HG03159 (cell line): Measurements from ENCODE around the gene GPD2.
"Not testable (repeated sequence)": the region's sequence is repeated elsewhere in the genome, so short reads cannot be mapped to it uniquely, and the experiment has no call there.

Source experiments
- ATAC-seq: cut with Tn5 transposase; IDR thresholded peaks from one replicate; pipeline ENCODE4 v1.9.1; 2021; ENCODE audit warnings: mild to moderate bottlenecking, moderate library complexity; ENCODE audit not compliant: unreplicated experiment

The GPD2 gene

DNA sequence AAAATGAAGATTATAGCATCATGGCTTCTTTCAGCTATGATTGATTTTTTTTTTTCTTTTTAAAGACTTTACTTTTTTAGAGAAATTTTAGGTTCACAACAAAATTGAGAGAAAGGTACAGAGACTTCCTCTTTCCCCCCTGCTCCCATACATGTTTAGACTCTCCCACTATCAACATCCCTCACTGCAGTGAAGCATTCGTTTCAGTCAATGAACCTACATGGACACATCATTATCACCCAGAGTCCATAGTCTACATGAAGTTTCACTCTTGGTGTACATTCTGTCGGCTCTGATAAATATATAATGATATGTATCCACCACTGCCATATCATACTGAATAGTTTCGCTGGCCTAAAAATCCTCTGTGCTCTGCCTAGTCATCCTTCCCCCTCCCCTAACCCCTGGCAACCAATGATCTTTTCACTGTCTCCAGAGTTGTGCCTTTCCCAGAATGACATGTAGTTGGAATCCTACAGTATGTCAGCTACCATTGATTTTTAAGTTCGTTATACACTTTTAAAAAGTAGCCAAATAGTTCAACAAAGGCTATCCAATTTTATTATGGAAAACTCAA is 86.8 kb downstream of the GPD2 start:
- no peak for ATAC-seq

DNA sequence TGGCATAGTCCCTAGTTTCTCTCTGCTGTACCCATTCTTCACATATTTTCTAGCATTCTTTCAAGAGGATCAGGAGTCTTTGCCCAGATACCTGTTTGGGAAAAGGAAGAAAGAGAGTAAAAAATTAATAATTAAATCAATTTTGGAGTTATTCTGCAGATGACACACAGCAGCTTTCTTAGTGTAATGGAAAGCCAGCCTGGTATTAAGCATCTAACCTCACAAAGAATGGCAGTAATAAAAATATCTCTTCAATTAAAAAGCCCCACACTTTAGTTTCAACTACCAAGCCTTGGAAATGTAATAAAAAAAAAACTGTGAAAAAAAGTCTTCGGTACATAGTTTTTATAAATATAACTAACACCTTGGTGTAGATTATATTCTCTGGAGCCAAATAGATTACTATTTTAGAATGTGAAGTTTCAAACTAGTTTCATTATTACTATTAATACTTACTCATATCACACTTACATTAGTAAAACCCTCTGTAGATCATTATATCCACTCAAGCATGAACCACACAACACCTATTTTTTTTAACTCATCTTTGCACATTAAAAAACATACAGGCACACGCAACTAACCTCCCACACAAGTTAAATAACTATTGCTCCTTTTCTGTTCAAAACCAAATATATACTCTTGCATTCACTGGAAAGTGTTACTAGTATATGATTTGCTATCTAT is 90.9 kb downstream of the GPD2 start:
- peak; percentile 97 for ATAC-seq

DNA sequence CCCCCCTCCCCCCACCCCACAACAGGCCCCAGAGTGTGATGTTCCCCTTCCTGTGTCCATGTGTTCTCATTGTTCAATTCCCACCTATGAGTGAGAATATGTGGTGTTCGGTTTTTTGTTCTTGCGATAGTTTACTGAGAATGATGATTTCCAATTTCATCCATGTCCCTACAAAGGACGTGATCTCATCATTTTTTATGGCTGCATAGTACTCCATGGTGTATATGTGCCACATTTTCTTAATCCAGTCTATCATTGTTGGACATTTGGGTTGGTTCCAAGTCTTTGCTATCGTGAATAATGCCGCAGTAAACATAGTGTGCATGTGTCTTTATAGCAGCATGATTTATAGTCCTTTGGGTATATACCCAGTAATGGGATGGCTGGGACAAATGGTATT is 92.4 kb downstream of the GPD2 start:
- not testable (repeated sequence) for ATAC-seq

DNA sequence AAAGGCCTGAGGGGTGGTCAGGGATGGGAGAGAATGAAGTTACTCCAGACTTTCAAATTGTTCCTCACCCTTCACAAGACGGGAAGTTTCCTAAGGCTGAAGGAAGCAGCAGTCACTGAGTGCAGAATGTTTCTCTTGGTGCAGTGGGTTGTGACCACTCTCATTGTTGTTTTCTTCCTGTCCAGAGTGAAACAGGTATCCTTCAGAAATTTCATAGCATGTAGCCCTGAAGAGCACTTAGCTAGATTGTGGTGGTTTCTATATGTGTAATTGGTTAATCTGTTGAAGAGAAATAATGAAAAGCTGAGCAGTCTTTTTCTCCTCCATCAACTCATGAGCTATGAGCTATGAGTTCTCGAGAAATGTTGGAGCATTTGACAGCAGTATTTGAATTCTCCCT is 96.8 kb downstream of the GPD2 start:
- ATAC-seq: peak; percentile 52

DNA sequence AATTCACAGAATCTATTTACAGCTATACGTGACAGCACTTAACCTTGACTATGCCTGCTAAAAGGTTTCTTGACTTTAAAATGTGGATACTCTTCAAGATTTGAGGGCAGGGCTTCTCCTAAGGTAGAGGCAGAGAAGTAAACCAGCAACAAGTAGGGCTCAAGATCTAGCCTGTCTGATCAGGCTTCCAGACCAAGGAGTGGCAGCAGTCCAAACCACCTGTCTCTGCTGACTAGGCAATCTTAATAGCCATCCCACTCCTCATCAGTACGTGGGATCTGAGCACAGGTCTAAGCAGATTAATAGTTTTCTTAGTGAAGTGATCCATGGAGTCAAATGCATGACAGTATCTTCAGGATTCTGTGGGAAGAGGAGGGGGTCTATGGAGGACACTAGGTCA is 100.4 kb downstream of the GPD2 start:
- no peak for ATAC-seq

DNA sequence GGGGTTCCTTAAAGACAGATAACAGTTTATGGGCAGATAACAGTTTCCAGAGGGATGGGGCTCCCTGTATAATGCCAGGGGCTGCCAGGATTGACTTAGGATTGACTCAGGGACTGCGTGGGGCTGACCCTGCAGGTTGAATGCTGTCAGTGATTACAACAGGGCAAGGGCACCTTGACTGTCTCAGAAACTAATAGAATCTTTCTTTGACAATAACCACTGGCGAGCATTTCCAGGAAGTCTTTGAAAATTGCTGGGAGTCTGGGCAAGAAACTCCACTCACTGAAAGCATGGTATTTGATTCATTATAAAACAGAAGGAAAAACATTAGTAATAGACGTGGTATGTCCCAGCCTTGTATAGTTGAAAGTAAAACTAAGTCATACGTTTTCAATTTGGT is 101.0 kb downstream of the GPD2 start:
- no peak for ATAC-seq

DNA sequence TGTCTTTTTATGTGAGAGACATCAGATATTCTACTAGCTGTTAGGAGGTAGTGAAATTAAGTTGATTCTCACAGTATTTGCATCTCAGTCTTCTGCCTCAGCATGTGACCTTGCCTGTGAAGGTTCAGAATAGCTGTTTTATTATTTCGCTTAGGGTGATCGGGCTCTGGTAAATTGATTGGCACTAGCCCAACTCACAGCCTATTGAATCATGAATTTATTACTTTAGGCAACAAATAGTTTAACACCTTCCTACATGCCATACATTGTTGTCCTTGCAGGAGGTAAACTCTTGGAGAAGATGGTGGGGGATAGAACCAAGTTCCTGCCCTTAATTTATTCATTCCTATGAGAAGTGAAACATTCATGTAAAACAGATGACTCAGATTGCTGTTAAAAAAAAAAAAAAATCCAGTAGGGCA is 101.9 kb downstream of the GPD2 start:
- ATAC-seq: peak; percentile 75

DNA sequence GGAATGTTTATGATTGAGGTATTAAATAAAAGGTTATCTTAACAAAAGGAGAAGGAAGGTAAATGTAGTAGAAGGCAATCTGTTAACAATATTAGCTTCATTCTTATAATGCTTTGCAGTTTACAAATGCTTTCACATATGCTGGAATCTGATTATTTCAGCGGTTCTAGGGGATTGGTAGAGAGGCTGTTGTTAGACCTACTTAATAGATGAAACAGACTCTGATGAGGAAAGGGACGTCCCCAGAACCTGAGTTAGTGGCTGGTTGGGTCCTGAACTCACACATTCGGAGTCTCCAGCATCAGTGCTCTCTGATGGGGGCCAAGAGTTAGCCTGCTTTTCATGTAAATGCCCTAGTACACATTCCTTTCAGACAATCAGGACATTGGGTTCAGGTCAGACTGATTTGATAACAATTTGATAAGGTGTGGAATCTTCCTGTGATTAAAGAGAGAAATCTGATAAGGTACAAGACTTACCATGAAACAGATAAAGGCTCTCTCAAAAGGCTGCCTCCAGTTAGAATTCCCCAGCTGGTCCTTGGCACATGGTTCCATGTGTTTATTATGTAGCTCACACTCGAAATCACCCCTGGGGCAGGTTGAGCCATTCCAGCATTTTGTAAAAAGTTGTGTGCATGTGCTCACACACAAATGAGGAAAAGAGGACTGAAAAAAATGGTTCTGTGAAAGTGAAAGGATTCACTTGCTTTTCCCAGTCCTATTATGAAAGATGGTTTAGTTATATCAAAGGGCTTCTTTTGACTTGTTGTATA is 103.1 kb downstream of the GPD2 start:
- no peak for ATAC-seq

DNA sequence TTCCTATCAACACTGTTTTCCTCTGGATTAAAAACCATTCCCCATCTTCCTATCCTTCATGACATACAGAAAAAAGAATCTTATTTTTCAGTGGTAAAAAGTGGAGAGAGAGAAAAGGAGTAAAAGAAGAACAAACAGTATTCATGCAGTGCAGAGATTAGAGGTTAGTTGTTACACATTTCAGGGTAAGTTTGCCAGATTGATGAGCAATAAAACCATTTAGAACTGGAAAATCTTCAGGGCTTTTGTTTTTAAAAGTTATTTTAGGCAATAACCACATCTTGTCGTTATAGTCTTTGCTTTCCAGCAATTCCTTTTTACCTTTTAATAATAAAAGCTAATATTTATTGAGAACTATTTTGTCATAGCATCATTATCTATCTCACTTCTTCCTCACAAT is 104.5 kb downstream of the GPD2 start:
- ATAC-seq: no peak

DNA sequence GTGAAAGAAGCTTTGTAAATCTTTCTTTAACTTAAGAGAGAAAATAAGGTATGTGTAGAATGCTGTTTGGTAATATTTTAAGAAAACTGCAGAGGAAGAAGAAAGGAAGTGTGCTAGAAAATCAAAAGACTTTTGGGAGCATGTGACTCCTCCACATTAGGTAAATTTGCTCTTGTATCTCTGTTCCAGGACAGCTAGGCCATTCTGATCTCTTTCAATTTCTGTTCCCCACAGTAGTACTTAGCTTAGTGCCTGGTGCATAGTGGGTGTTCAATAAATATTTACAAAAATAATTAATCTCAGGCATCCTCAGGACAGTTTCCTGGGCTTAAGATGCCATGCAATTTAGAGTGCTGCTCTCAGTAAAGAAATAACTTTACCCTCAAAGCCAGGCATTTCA is 105.0 kb downstream of the GPD2 start:
- ATAC-seq: no peak

DNA sequence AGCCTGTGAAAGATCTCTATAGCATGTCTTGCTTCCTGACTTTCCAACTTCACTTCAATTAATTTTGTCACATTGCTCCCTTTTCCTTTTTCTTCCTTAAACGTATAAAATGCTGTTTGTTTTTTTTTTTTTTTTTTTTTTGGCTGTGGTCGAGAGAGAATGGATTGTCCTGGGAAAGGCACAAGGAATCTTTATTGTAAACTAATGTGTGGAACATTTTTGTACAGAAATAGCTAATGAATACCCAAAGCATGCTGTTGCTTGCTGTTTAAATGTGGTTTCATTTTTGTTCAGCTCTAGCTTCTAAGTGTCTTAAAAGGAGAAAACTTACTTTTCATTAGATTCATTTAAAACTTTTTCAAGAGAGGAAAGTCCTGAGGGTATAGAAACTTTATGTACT is 105.5 kb downstream of the GPD2 start:
- no peak for ATAC-seq

DNA sequence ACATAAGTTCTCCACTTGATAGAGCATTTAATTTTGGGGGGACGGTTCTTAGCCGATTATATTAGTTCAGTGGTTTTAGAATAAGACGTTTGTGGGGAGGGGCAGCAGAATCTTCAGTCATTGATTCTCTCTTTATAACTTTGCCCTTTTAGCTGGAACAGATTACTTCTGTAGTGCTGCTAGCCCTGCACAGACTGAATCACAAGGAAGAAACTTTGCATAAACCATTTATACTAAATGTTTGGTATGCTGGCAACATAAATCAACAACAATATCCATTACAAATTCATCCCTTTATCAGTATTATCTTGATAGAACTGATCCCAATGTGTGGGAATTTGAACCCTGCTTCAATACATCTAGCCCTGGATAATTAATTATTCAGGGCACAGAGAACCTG is 112.2 kb downstream of the GPD2 start:
- no peak for ATAC-seq

DNA sequence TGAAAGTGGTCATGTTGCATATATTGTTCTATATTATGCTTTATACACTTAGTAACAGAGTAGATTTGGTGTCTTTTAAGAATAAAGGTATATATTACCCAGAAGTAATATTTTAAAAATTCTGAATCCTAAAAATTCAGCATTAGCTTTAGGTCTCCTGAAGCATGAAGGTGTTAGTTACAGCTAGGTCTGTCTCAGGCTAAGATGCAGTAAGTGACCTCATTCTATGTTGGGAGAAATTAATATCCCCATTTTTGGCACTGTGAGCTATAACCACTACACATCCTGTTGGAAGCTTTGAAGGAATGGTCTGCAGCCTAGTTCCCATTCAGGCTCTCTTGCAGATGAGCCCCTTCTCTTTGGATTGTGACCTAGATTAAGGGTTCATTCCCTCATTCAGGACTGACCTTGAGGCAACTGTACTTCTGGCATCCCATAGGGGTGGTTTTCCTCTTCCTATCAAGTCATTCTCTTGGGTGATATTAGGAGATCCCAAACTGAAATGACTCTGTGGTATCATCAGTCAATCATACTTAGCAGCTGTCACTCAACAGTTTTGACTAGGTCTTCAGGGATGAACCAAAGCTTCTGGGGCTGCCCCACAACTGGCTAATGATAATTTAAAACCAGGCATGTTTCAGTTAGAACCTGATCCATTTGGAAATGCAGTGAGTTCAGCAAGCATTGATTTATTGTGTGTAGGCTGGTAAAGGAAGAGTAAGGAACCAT is 117.7 kb downstream of the GPD2 start:
- ATAC-seq: no peak

DNA sequence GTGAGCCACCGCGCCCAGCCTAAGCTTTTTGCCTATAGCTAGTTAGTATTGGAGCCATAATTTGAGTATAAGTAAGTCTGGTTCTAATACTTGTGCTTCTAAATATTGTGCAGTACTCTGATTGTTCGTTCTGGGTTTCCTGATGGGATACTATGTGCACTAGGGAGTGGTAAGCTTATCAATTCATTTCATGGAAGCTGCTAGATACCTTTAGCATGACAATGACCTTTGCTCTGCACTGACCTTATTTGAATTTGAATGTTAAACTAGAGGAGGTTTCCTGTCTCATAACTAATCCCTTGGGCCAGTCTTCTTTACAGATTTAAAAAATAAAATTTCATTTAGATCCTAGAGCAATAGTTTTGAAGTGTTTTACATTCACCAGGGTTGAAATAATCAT is 125.1 kb downstream of the GPD2 start:
- ATAC-seq: no peak

DNA sequence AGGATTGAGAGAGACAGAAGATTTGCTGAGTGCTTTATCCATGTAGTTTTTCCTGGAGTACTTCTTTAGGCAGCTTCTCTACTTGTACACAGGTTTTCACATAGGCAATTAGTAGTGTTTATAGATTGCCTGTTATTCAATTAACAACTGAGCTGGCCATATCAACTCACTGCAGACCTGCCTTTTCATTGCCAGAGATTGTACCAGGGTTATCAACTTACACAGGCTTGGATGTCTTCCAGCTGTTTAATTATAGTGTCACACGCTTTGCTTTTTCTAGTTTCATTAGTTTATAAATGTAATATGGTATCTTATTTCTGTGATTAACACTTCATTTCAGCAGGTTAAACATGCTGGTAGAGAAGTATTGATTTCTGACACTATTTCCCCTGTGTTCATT is 125.9 kb downstream of the GPD2 start:
- no peak for ATAC-seq

DNA sequence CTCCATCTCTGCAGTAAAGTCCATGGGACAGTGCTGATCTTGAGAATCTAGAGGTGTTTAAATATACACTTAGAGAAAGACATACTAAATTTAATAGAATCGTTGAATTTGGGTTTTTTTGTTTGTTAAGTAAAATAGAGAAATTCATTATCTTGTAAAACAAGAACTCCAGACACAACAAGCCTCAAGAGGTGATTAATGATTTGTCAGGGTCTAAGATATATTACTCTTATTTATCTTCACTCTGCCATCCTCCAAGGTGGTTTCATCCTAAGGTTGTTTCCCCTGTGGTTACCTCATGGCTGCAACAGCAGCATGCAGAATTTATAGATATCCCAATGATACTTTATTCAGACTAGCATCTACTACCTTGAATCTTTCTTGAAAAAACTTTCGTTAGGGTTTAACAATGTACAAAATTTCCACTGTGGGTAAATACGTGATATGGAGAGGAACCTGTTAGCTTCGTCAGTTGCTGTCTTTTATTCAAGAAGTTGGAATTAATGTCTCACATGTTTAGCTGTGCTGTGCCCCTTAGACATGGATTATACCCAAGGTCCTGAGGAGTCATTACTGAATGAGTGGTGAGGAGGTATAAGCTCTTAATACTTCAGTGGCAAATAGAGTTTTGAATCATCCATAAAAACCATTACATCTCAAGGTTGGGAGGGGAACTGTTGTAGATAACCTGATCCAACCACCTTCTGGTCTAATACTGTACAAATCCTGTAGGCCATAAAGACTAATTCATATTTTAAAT is 128.0 kb downstream of the GPD2 start:
- ATAC-seq: no peak

DNA sequence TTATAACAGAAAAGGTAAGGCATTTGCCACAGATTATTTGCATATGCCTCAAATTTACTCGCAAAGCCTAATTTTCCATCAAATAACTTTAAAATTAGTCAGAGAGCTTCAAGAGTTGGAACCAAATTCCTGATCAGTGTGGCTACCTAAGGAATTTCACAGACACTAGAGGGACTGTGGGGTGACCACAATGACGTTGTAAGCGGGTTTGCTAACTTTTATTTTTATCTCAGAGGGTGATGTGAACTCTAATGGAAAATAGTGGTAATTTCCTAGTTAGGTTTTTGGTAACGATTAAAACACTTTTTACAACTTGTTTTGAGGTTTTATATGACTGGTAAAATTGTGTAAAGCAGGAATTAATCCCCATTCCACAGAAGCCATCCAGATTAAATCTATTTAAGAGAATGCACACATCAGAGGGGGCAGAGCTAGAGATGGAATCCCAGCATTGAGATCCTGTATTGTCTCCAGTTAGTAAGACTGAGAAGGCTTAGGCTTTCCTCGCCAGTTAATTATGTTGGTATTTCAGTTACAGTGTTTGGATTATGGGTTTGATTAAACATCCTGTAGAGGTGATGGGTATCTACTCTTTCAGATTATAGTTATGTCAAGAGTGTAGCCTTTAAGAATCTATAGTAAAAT is 129.0 kb downstream of the GPD2 start:
- ATAC-seq: no peak

DNA sequence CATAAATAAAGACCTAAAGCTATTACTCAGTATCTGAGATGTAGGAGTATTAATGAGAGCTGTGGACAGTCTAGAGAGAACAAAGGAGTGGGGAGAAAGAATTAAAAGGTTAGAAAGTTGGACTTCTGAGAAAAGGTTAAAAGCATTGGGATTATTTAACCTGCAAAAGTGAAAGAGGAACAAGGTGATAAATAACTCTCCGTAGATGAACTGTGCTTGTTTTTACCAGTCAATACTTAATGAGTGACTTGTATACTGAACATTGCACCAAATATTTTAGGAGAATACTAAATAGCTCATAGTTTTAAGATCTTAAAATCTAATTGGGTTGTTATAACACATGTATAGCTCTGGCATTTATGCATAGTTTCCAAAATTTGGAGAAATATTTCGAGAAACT is 137.5 kb downstream of the GPD2 start:
- ATAC-seq: peak; percentile 64

DNA sequence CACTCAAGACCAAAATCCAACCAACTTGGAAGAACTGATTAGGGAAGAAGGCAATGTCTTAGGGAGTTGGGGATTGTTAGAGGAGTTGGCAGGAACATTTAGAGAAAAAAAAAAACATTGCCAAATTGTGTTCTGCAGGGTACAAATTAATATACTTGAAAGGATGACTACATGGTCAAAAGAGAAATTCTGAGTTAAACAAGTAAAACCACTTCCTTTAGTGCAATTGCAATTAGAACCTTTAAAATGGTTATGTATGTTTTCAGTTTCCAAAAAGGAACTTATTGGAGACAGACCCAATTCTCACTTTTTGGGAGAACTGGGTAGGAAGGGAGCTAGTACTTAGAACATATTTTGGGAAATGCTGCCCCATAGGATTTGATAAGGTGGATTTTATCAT is 137.9 kb downstream of the GPD2 start:
- no peak for ATAC-seq

DNA sequence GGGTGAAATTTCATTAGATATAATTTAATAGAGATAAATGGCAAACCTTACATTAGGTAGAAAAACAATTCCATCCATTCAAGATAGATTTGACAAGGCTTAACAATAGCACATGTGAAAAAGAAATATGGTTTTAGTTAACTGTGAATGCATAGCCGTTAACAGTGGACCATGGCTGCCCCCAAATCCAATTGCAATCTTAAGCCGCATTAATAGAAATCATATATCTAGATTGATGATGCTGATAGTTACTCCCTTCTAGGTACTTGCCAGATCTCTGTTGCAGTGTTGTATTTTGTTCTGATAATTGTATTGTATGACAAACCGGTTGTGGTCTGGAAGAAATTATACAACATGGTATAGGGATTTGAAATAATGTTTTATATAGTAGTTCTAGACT is 139.8 kb downstream of the GPD2 start:
- no peak for ATAC-seq
